GM12874 (cell line): Measurements from ENCODE around the gene HNRNPA3.

Source experiments
- CTCF ChIP-seq: IDR thresholded peaks from 2 replicates; pipeline ENCODE4 v1.5.1; 2011; ENCODE audit warnings: low read depth, mild to moderate bottlenecking, control low read depth, low read length, moderate library complexity; ENCODE audit not compliant: insufficient read depth

The HNRNPA3 gene

GRCh38 chr2:177171418-177171865 is 41.2 kb upstream of the HNRNPA3 start:
- TF ChIP-seq CTCF = no peak

- TF ChIP-seq CTCF = no peak
These were observed 40.3 kb upstream of the HNRNPA3 start for GRCh38 chr2:177172034-177172880.

GRCh38 chr2:177174486-177174885 is 38.1 kb upstream of the HNRNPA3 start:
- TF ChIP-seq CTCF = no peak

GRCh38 chr2:177175917-177176668 is 36.5 kb upstream of the HNRNPA3 start:
- no peak for TF ChIP-seq CTCF

GRCh38 chr2:177178797-177179196 is 33.8 kb upstream of the HNRNPA3 start:
- TF ChIP-seq CTCF = no peak

GRCh38 chr2:177179227-177179626 is 33.4 kb upstream of the HNRNPA3 start:
- no peak for TF ChIP-seq CTCF

- TF ChIP-seq CTCF = no peak
These were observed 32.2 kb upstream of the HNRNPA3 start for GRCh38 chr2:177180269-177181000.
